GM23338 (cell line): Measurements from ENCODE around the gene NIT2. TPM values are rescaled to one million over a fixed set of nuclear protein-coding genes. Genes with fewer than 3 reads are reported as not detected.

Experiments
- ATAC-seq: fragments of 200-7000 bp; cut with Tn5 transposase; 3 replicates; pipeline ENCODE4 v1.9.1; 2020
- DNase-seq: peaks from one replicate; pipeline ENCODE4 v3.0.0-alpha.2; 2015; ENCODE audit warnings: low spot score
- H2AFZ ChIP-seq: fragments of 200-600 bp; sonication (generic); 2 replicates; pipeline ENCODE4 v1.8.0; 2016; ENCODE audit warnings: antibody characterized with exemption, mild to moderate bottlenecking, moderate library complexity
- H3F3A ChIP-seq: fragments of 200-600 bp; sonication (generic); replicated peaks from 2 replicates; pipeline ENCODE4 v1.8.0; 2017; ENCODE audit warnings: antibody characterized with exemption, mixed run types, low read depth
- H3K27ac ChIP-seq: fragments of 200-600 bp; sonication (generic); 2 replicates; pipeline ENCODE4 v1.6.1; 2016; ENCODE audit warnings: low read depth
- H3K27me3 ChIP-seq: fragments of 200-600 bp; sonication (generic); 2 replicates; pipeline ENCODE4 v1.8.0; 2016; ENCODE audit warnings: mild to moderate bottlenecking, mixed run types, moderate library complexity; ENCODE audit not compliant: insufficient read depth
- H3K36me3 ChIP-seq: fragments of 200-600 bp; sonication (generic); 2 replicates; pipeline ENCODE4 v1.8.0; 2016; ENCODE audit warnings: mild to moderate bottlenecking; ENCODE audit not compliant: insufficient read depth
- H3K4me1 ChIP-seq: fragments of 200-600 bp; sonication (generic); 2 replicates; pipeline ENCODE4 v1.8.0; 2016; ENCODE audit warnings: mild to moderate bottlenecking, moderate library complexity; ENCODE audit not compliant: insufficient read depth
- H3K4me2 ChIP-seq: fragments of 200-600 bp; sonication (generic); 2 replicates; pipeline ENCODE4 v1.7.1; 2017; ENCODE audit warnings: mixed run types
- H3K4me3 ChIP-seq: fragments of 200-600 bp; sonication (generic); 2 replicates; pipeline ENCODE4 v1.6.1; 2016; ENCODE audit warnings: mixed run types
- H3K79me2 ChIP-seq: fragments of 200-600 bp; sonication (generic); replicated peaks from 2 replicates; pipeline ENCODE4 v1.8.0; 2017; ENCODE audit warnings: mild to moderate bottlenecking; ENCODE audit not compliant: insufficient read depth
- H3K9me2 ChIP-seq: fragments of 200-600 bp; sonication (generic); 2 replicates; pipeline ENCODE4 v1.8.0; 2017; ENCODE audit not compliant: insufficient read depth
- H4K20me1 ChIP-seq: fragments of 200-600 bp; sonication (generic); replicated peaks from 2 replicates; pipeline ENCODE4 v1.8.0; 2017; ENCODE audit warnings: mild to moderate bottlenecking; ENCODE audit not compliant: insufficient read depth
- H3K27ac Mint-ChIP-seq: 2 replicates; pipeline ENCODE4 v1.8.0; 2020; ENCODE audit warnings: inconsistent platforms, mild to moderate bottlenecking, moderate library complexity, mixed read lengths
- H3K27me3 Mint-ChIP-seq: 3 replicates; pipeline ENCODE4 v1.8.0; 2022; ENCODE audit warnings: low read depth, mild to moderate bottlenecking, moderate library complexity, mixed read lengths, inconsistent platforms; ENCODE audit not compliant: insufficient read depth, poor library complexity
- H3K36me3 Mint-ChIP-seq: 3 replicates; pipeline ENCODE4 v1.8.0; 2021; ENCODE audit warnings: low read depth, mild to moderate bottlenecking, inconsistent platforms, moderate library complexity, mixed read lengths
- H3K4me1 Mint-ChIP-seq: 3 replicates; pipeline ENCODE4 v1.8.0; 2020; ENCODE audit warnings: mild to moderate bottlenecking, inconsistent platforms, mixed read lengths
- H3K4me3 Mint-ChIP-seq: 3 replicates; pipeline ENCODE4 v1.8.0; 2021; ENCODE audit warnings: moderate library complexity, mild to moderate bottlenecking, inconsistent platforms, mixed read lengths
- H3K9me3 Mint-ChIP-seq: 3 replicates; pipeline ENCODE4 v1.8.0; 2020; ENCODE audit warnings: moderate library complexity, mild to moderate bottlenecking, inconsistent platforms, mixed read lengths
- CREB1 ChIP-seq: fragments of 250-450 bp; sonication (Bioruptor Pico); IDR thresholded peaks from 2 replicates; pipeline ENCODE4 v1.5.0; 2020; ENCODE audit warnings: low read depth, mild to moderate bottlenecking, moderate library complexity
- EZH2 ChIP-seq: fragments of 200-600 bp; sonication (generic); IDR thresholded peaks from one replicate; pipeline ENCODE4 v1.8.0; 2017; ENCODE audit warnings: antibody characterized with exemption, mild to moderate bottlenecking, low read depth; ENCODE audit not compliant: unreplicated experiment
- EZH2phosphoT487 ChIP-seq: fragments of 200-600 bp; sonication (generic); IDR thresholded peaks from one replicate; pipeline ENCODE4 v1.8.1; 2018; ENCODE audit warnings: antibody characterized with exemption; ENCODE audit not compliant: unreplicated experiment
- JUNB ChIP-seq: IDR thresholded peaks from one replicate; pipeline ENCODE4 v1.6.1; 2016; ENCODE audit warnings: antibody characterized with exemption; ENCODE audit not compliant: unreplicated experiment
- NANOG ChIP-seq: IDR thresholded peaks from 2 replicates; pipeline ENCODE4 v1.6.1; 2016; ENCODE audit warnings: antibody characterized with exemption, borderline replicate concordance
- POLR2AphosphoS5 ChIP-seq: IDR thresholded peaks from 2 replicates; pipeline ENCODE4 v1.6.1; 2016; ENCODE audit warnings: antibody characterized with exemption, low read depth
- STAT1 ChIP-seq: IDR thresholded peaks from one replicate; pipeline ENCODE4 v1.6.1; 2016; ENCODE audit warnings: antibody characterized with exemption; ENCODE audit not compliant: unreplicated experiment
- ZNF114 ChIP-seq: fragments of 250-450 bp; sonication (Bioruptor Pico); IDR thresholded peaks from 2 replicates; pipeline ENCODE4 v1.5.0; 2020; ENCODE audit warnings: mild to moderate bottlenecking, moderate library complexity
- ZNF331 ChIP-seq: fragments of 250-450 bp; sonication (Bioruptor Pico); IDR thresholded peaks from 2 replicates; pipeline ENCODE4 v1.5.0; 2020; ENCODE audit warnings: low read depth, mild to moderate bottlenecking, moderate library complexity
- polyA plus RNA-seq: library from polyadenylated mRNA; unstranded; fragments of >200 nt; fragmentation: Nextera tagmentation; extraction: Ambion mirVana; gene quantifications from 2 replicates; pipeline ENCODE4 v1.2.1, GENCODE V29; 2016
- total RNA-seq: library from RNA; depleted of rRNA; stranded (reverse); fragments of >200 nt; shearing (Covaris generic); gene quantifications from 2 replicates; pipeline ENCODE4 v1.2.3, GENCODE V29; 2014
- TF ChIP-seq, protein P1 (sequence below): fragments of 250-450 bp; sonication (Bioruptor Pico); IDR thresholded peaks from 2 replicates; pipeline ENCODE4 v1.5.0; 2020; ENCODE audit warnings: mild to moderate bottlenecking, moderate library complexity
- TF ChIP-seq, protein P2 (sequence below): IDR thresholded peaks from one replicate; pipeline ENCODE4 v1.6.1; 2018; ENCODE audit warnings: antibody characterized with exemption; ENCODE audit not compliant: unreplicated experiment
- TF ChIP-seq, protein P3 (sequence below), 2 experiments: fragments of 200-600 bp in 1 of 2; sonication (generic) in 1 of 2; conservative IDR thresholded peaks; 2 replicates each; pipeline versions ENCODE4 v1.5.1 to v1.6.1; 2016 to 2017; ENCODE audit warnings: antibody characterized with exemption in 2 of 2, low read depth in 2 of 2, mild to moderate bottlenecking in 2 of 2, moderate library complexity in 1 of 2
- TF ChIP-seq, protein P4 (sequence below): IDR thresholded peaks from 2 replicates; pipeline ENCODE4 v1.6.1; 2016; ENCODE audit warnings: antibody characterized with exemption

Gene NIT2
- total and polyA plus RNA-seq, 2 experiments from 2014 or later: 19.2 to 53.7 TPM

DNA sequence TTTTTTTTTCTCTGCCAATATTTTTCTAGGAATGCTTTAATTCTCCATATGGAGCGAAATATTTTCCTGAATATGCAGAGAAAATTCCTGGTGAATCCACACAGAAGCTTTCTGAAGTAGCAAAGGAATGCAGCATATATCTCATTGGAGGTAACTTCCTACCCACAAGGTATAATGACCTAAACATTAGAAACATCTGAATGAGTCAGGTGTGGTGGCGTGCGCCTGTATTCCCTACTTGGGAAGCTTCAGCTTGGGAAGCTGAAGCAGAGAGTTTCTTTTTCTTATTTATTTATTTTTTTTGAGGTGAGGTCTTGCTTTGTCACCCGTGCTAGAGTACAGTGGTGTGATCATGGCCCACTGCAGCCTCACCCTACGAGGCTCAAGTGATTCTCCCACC, 5.2 kb downstream of the NIT2 start (continued):
- TF ChIP-seq EZH2 (no peak), CREB1 (CRISPR knock-in tag) (no peak), POLR2AphosphoS5 (no peak), NANOG (no peak), ZNF114 (no peak), JUNB (no peak)
- TF ChIP-seq, protein P1, sequence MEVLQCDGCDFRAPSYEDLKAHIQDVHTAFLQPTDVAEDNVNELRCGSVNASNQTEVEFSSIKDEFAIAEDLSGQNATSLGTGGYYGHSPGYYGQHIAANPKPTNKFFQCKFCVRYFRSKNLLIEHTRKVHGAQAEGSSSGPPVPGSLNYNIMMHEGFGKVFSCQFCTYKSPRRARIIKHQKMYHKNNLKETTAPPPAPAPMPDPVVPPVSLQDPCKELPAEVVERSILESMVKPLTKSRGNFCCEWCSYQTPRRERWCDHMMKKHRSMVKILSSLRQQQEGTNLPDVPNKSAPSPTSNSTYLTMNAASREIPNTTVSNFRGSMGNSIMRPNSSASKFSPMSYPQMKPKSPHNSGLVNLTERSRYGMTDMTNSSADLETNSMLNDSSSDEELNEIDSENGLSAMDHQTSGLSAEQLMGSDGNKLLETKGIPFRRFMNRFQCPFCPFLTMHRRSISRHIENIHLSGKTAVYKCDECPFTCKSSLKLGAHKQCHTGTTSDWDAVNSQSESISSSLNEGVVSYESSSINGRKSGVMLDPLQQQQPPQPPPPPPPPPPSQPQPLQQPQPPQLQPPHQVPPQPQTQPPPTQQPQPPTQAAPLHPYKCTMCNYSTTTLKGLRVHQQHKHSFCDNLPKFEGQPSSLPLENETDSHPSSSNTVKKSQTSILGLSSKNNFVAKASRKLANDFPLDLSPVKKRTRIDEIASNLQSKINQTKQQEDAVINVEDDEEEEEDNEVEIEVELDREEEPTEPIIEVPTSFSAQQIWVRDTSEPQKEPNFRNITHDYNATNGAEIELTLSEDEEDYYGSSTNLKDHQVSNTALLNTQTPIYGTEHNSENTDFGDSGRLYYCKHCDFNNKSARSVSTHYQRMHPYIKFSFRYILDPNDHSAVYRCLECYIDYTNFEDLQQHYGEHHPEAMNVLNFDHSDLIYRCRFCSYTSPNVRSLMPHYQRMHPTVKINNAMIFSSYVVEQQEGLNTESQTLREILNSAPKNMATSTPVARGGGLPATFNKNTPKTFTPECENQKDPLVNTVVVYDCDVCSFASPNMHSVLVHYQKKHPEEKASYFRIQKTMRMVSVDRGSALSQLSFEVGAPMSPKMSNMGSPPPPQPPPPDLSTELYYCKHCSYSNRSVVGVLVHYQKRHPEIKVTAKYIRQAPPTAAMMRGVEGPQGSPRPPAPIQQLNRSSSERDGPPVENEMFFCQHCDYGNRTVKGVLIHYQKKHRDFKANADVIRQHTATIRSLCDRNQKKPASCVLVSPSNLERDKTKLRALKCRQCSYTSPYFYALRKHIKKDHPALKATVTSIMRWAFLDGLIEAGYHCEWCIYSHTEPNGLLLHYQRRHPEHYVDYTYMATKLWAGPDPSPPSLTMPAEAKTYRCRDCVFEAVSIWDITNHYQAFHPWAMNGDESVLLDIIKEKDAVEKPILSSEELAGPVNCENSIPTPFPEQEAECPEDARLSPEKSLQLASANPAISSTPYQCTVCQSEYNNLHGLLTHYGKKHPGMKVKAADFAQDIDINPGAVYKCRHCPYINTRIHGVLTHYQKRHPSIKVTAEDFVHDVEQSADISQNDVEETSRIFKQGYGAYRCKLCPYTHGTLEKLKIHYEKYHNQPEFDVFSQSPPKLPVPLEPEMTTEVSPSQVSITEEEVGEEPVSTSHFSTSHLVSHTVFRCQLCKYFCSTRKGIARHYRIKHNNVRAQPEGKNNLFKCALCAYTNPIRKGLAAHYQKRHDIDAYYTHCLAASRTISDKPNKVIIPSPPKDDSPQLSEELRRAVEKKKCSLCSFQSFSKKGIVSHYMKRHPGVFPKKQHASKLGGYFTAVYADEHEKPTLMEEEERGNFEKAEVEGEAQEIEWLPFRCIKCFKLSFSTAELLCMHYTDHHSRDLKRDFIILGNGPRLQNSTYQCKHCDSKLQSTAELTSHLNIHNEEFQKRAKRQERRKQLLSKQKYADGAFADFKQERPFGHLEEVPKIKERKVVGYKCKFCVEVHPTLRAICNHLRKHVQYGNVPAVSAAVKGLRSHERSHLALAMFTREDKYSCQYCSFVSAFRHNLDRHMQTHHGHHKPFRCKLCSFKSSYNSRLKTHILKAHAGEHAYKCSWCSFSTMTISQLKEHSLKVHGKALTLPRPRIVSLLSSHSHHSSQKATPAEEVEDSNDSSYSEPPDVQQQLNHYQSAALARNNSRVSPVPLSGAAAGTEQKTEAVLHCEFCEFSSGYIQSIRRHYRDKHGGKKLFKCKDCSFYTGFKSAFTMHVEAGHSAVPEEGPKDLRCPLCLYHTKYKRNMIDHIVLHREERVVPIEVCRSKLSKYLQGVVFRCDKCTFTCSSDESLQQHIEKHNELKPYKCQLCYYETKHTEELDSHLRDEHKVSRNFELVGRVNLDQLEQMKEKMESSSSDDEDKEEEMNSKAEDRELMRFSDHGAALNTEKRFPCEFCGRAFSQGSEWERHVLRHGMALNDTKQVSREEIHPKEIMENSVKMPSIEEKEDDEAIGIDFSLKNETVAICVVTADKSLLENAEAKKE (CRISPR knock-in tag): no peak

DNA sequence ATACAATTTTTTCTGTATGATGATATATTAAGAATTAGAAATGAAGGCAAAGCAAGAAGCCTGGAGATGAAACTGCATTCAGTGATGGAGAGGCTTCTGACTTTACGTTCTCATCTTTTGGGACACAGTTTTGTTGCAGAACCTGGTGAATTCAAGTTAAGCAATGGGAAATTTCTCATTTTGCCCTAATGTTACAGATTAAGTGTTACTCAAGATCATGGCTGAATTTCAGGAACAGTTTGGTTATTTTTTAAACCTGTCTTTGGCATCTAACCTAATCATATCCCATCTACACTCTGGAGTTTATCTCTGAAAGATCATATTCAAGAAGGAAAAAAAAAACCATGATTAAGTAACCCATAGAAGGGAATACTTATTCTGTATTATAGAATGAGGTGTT, 6.0 kb downstream of the NIT2 start:
- H3K36me3 Mint-ChIP-seq: peaks cover 12% of the 10 kb centered on the region
- peaks cover 5% of the 10 kb centered on the region; the same call in 2 of the 3 replicates for H3K4me1 Mint-ChIP-seq
- H3K27ac Mint-ChIP-seq: no peak overlapping the region
- Histone ChIP-seq H2AFZ (no peak overlapping the region), H3K9me2 (no peaks in the 10 kb centered on the region), H3K27me3 (no peaks in the 10 kb centered on the region), H3K27ac (no peak overlapping the region), H3K4me1 (peaks cover 5% of the 10 kb centered on the region; the same call in 1 of the 2 replicates), H3F3A (no peaks in the 10 kb centered on the region), H4K20me1 (no peaks in the 10 kb centered on the region; the same call in 1 of the 2 replicates), H3K36me3 (peaks cover 7% of the 10 kb centered on the region), H3K4me3 (no peak overlapping the region), H3K4me2 (no peak overlapping the region), H3K79me2 (no peaks in the 10 kb centered on the region)
- H3K9me3 Mint-ChIP-seq: no peaks in the 10 kb centered on the region
- ATAC-seq (no peak), DNase-seq (no peak)
- no peak overlapping the region for H3K4me3 Mint-ChIP-seq
- peaks cover 2% of the 10 kb centered on the region for H3K27me3 Mint-ChIP-seq
- TF ChIP-seq JUNB: no peak
- TF ChIP-seq, protein P2, sequence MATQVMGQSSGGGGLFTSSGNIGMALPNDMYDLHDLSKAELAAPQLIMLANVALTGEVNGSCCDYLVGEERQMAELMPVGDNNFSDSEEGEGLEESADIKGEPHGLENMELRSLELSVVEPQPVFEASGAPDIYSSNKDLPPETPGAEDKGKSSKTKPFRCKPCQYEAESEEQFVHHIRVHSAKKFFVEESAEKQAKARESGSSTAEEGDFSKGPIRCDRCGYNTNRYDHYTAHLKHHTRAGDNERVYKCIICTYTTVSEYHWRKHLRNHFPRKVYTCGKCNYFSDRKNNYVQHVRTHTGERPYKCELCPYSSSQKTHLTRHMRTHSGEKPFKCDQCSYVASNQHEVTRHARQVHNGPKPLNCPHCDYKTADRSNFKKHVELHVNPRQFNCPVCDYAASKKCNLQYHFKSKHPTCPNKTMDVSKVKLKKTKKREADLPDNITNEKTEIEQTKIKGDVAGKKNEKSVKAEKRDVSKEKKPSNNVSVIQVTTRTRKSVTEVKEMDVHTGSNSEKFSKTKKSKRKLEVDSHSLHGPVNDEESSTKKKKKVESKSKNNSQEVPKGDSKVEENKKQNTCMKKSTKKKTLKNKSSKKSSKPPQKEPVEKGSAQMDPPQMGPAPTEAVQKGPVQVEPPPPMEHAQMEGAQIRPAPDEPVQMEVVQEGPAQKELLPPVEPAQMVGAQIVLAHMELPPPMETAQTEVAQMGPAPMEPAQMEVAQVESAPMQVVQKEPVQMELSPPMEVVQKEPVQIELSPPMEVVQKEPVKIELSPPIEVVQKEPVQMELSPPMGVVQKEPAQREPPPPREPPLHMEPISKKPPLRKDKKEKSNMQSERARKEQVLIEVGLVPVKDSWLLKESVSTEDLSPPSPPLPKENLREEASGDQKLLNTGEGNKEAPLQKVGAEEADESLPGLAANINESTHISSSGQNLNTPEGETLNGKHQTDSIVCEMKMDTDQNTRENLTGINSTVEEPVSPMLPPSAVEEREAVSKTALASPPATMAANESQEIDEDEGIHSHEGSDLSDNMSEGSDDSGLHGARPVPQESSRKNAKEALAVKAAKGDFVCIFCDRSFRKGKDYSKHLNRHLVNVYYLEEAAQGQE: no peak
- TF ChIP-seq STAT1: no peak
- TF ChIP-seq, protein P3, sequence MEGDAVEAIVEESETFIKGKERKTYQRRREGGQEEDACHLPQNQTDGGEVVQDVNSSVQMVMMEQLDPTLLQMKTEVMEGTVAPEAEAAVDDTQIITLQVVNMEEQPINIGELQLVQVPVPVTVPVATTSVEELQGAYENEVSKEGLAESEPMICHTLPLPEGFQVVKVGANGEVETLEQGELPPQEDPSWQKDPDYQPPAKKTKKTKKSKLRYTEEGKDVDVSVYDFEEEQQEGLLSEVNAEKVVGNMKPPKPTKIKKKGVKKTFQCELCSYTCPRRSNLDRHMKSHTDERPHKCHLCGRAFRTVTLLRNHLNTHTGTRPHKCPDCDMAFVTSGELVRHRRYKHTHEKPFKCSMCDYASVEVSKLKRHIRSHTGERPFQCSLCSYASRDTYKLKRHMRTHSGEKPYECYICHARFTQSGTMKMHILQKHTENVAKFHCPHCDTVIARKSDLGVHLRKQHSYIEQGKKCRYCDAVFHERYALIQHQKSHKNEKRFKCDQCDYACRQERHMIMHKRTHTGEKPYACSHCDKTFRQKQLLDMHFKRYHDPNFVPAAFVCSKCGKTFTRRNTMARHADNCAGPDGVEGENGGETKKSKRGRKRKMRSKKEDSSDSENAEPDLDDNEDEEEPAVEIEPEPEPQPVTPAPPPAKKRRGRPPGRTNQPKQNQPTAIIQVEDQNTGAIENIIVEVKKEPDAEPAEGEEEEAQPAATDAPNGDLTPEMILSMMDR (conservative IDR thresholded peaks at IDR 0.05; ENCODE audit: low read depth in 2 of 2): no peak
- TF ChIP-seq POLR2AphosphoS5: no peak
- TF ChIP-seq NANOG: no peak
- no peak for TF ChIP-seq EZH2phosphoT487
- no peak for TF ChIP-seq ZNF331 (CRISPR knock-in tag)
- TF ChIP-seq EZH2: no peak
- no peak for TF ChIP-seq ZNF114
- no peak for TF ChIP-seq CREB1 (CRISPR knock-in tag)
- TF ChIP-seq, protein P4, sequence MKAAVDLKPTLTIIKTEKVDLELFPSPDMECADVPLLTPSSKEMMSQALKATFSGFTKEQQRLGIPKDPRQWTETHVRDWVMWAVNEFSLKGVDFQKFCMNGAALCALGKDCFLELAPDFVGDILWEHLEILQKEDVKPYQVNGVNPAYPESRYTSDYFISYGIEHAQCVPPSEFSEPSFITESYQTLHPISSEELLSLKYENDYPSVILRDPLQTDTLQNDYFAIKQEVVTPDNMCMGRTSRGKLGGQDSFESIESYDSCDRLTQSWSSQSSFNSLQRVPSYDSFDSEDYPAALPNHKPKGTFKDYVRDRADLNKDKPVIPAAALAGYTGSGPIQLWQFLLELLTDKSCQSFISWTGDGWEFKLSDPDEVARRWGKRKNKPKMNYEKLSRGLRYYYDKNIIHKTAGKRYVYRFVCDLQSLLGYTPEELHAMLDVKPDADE: no peak
